ENCODE data around the gene CMC2.

The CMC2 gene

GRCh38 chr16:80924372-80924978 is 82.2 kb downstream of the CMC2 start:
- DNase-seq = no peak

DNA sequence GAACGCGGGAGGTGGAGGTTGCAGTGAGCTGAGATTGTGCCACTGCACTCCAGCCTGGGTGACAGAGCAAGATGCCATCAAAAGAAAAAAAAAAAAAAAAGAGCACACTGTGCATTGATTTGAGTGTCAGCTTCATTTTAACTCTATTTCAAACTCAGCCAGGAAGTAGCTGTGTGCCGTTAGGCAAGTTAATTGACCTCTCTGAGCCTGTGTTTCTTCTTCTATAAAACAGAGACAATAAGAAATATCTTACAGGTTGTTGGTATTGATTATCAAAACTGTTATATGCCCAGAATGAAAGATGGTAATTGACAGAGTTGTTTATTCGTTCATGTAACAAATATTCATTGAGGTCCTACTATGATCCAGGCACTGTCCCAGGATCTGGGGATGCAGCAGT is 83.3 kb downstream of the CMC2 start:
- no peak for DNase-seq

Data from NCI-H1436 treated with DMSO at 0.1 percent for 48 hours (cell line).